HUES64 (cell line): Measurements from ENCODE around the gene PPP2R2C.

Experiments used
- H3K27ac ChIP-seq: 2 replicates; pipeline ENCODE4 v1.7.0; 2013; ENCODE audit warnings: low read depth, low read length, inconsistent platforms
- H3K27me3 ChIP-seq: 2 replicates; pipeline ENCODE4 v1.6.1; 2013; ENCODE audit warnings: mild to moderate bottlenecking, low read length; ENCODE audit not compliant: insufficient read depth
- H3K36me3 ChIP-seq: 2 replicates; pipeline ENCODE4 v1.6.1; 2013; ENCODE audit warnings: mild to moderate bottlenecking, low read length; ENCODE audit not compliant: insufficient read depth
- H3K4me1 ChIP-seq: 2 replicates; pipeline ENCODE4 v1.6.1; 2013; ENCODE audit warnings: mild to moderate bottlenecking, low read length, moderate library complexity; ENCODE audit not compliant: insufficient read depth
- H3K4me3 ChIP-seq: 2 replicates; pipeline ENCODE4 v1.5.1; 2013; ENCODE audit warnings: mild to moderate bottlenecking, low read length, moderate library complexity
- H3K9ac ChIP-seq: 2 replicates; pipeline ENCODE4 v1.6.1; 2013; ENCODE audit warnings: mild to moderate bottlenecking, low read depth, low read length
- H3K9me3 ChIP-seq: 2 replicates; pipeline ENCODE4 v1.6.1; 2013; ENCODE audit warnings: low read depth, low read length; ENCODE audit not compliant: insufficient read depth
- WGBS: fragments of 150-250, 120-280 bp; methylation state at CpG from one replicate; pipeline ENCODE4 v1.1.7; 2013; ENCODE audit warnings: missing lambda C conversion rate; 5-methylcytosine and 5-hydroxymethylcytosine counted together

Gene PPP2R2C

DNA sequence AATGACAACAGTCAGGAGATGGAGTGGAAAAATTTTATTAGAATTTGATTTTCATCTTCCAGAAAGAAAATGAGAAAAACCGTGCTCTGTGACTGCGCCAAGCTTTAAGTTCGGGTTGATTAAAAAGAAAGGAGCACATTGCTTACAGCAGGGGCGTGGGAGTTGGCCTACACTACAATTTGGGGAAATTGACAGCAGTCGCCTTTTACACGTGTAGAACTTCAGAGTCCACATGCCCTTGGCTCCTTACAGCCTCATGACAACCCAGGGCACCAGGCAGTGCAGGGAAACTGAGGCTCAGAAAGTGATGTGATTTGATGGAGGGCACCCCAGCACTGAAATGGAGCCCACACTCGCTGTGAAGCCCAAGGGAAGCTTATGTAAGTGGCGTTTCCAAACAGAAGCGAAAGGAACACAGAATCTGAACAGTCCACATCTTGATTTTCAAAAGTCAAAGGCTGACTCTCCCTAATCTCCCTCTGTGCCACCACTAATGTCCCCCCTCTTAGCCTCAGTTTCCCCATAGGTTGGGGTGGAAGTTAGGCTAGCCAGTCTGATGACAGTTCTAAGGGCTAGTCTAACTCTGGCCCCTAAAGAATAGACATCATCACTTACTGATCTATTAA lies 5.5 kb downstream of the PPP2R2C start:
- 91% methylated on average over 9 of the region's 9 CpGs for WGBS
- no peak overlapping the region for H3K9ac ChIP-seq
- H3K9me3 ChIP-seq: no peaks in the 10 kb centered on the region
- H3K27me3 ChIP-seq: peaks cover 46% of the 10 kb centered on the region
- peaks cover 3% of the 10 kb centered on the region; the same call in 1 of the 2 replicates for H3K4me1 ChIP-seq
- H3K27ac ChIP-seq: no peak overlapping the region
- H3K36me3 ChIP-seq: no peaks in the 10 kb centered on the region
- no peak overlapping the region for H3K4me3 ChIP-seq

DNA sequence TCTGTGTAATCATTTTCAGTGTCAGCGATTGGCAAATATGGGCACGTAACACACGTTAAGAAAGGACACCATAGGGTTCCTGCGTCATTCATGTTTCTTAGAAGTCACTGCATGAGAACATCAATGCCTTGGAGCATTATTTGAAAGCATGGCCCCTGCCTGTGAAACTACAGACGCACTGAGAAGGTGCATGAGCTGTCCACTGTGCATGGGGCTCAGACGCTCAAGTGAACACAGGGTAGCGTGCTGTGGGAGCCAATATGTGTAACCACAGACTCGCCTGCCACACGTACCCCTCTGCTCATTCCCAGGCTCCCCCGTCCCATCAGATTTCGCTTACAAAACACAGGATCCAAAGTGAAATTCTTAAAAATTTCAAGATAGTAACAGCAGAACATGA lies 6.5 kb downstream of the PPP2R2C start:
- H3K4me1 ChIP-seq: peaks cover 3% of the 10 kb centered on the region; the same call in 1 of the 2 replicates
- H3K27ac ChIP-seq: no peak overlapping the region
- H3K27me3 ChIP-seq: peaks cover 38% of the 10 kb centered on the region
- WGBS: 92% methylated on average over 11 of the region's 11 CpGs
- H3K9ac ChIP-seq: no peak overlapping the region
- H3K9me3 ChIP-seq: no peaks in the 10 kb centered on the region
- H3K36me3 ChIP-seq: no peaks in the 10 kb centered on the region
- no peak overlapping the region for H3K4me3 ChIP-seq

GRCh38 chr4:6464842-6465588 lies 7.4 kb downstream of the PPP2R2C start:
- H3K36me3 ChIP-seq: no peaks in the 10 kb centered on the region
- H3K9me3 ChIP-seq: no peaks in the 10 kb centered on the region
- H3K9ac ChIP-seq: no peak overlapping the region
- H3K27ac ChIP-seq: no peak overlapping the region
- H3K4me1 ChIP-seq: peaks cover 3% of the 10 kb centered on the region; the same call in 1 of the 2 replicates
- peaks cover 28% of the 10 kb centered on the region for H3K27me3 ChIP-seq
- WGBS: 85% methylated on average over 6 of the region's 7 CpGs
- no peak overlapping the region for H3K4me3 ChIP-seq

GRCh38 chr4:6463311-6464289 lies 8.8 kb downstream of the PPP2R2C start:
- no peak overlapping the region for H3K4me3 ChIP-seq
- H3K27me3 ChIP-seq: peaks cover 14% of the 10 kb centered on the region; the same call in 1 of the 2 replicates
- peaks cover 3% of the 10 kb centered on the region; the same call in 1 of the 2 replicates for H3K4me1 ChIP-seq
- no peaks in the 10 kb centered on the region for H3K9me3 ChIP-seq
- 62% methylated on average over 10 of the region's 11 CpGs for WGBS
- H3K36me3 ChIP-seq: no peaks in the 10 kb centered on the region
- no peak overlapping the region for H3K9ac ChIP-seq
- no peak overlapping the region for H3K27ac ChIP-seq

DNA sequence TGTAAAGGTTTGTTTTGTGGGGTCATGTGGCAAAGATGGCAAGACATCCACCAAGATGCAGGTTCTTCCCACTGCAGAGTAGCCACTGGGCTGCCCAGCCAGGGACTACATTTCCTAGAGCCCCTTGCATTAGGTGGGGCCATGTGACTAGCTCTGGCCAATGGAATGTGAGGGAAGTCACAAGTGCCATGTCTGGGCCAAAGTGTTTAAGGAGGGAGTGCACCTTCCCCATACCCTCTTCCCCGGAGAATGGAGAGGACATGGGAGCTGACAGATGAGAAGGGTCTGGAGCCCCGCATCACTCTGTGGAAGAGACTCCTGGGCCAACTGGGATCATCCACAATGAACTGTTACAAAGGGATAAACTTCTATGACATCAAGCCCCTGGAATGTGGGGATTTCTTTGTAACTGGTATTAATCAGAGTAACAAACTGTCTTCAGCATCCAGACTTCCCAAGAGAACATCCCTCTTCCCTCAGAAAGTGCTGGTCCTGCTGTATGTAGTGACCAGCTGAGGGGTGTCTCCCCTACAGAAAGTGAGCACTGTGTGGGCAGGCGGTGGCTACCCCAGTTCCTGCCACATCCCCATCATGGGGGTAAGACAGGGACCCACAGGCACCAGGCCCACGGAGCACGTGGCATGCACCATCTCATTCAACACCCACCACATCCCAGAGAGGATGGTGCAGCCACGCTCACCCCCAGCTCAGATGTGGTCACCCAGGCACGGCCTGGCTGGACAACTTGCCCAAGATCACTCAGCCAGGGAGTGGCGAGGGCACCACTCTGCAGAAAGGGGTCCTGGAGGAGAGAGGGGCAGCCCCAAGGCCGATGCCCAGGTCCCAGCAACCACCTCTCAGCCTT lies 10.9 kb downstream of the PPP2R2C start:
- no peak overlapping the region for H3K27ac ChIP-seq
- no peaks in the 10 kb centered on the region for H3K27me3 ChIP-seq
- H3K9ac ChIP-seq: no peak overlapping the region
- H3K9me3 ChIP-seq: no peaks in the 10 kb centered on the region
- no peaks in the 10 kb centered on the region for H3K36me3 ChIP-seq
- H3K4me3 ChIP-seq: no peak overlapping the region
- 89% methylated on average over 8 of the region's 9 CpGs for WGBS
- H3K4me1 ChIP-seq: peaks cover 3% of the 10 kb centered on the region; the same call in 1 of the 2 replicates

DNA sequence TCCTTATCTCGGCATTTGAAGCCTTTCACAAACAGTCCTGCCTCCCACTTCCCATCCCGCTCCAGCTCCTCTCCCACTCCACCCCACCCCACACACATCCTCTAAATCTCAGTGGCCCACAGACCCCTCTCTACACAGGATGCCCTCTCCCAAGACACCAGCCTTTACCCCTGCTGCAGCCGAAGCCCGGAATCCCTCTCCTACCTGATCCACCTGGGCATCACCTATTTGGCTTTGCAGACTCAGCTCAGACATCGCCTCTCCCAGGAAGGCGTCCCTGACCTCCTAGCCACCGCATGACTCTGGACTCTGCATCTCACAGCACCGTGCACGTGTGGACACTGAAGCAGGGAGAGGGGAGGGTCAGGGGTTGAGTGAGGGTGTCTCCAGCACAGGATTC lies 11.5 kb downstream of the PPP2R2C start:
- H3K27me3 ChIP-seq: no peaks in the 10 kb centered on the region
- no peak overlapping the region for H3K4me3 ChIP-seq
- H3K9ac ChIP-seq: no peak overlapping the region
- no peak overlapping the region for H3K27ac ChIP-seq
- no peaks in the 10 kb centered on the region for H3K9me3 ChIP-seq
- H3K36me3 ChIP-seq: no peaks in the 10 kb centered on the region
- peaks cover 3% of the 10 kb centered on the region; the same call in 1 of the 2 replicates for H3K4me1 ChIP-seq
- WGBS: 89% methylated on average over 9 of the region's 9 CpGs

- H3K27me3 ChIP-seq: no peaks in the 10 kb centered on the region
- 94% methylated on average over 2 of the region's 2 CpGs for WGBS
- no peaks in the 10 kb centered on the region for H3K9me3 ChIP-seq
- peaks cover 3% of the 10 kb centered on the region; the same call in 1 of the 2 replicates for H3K4me1 ChIP-seq
- H3K4me3 ChIP-seq: no peak overlapping the region
- no peaks in the 10 kb centered on the region for H3K36me3 ChIP-seq
- H3K27ac ChIP-seq: no peak overlapping the region
- H3K9ac ChIP-seq: no peak overlapping the region
Measured at GRCh38 chr4:6458528-6458927, 13.9 kb downstream of the PPP2R2C start.

DNA sequence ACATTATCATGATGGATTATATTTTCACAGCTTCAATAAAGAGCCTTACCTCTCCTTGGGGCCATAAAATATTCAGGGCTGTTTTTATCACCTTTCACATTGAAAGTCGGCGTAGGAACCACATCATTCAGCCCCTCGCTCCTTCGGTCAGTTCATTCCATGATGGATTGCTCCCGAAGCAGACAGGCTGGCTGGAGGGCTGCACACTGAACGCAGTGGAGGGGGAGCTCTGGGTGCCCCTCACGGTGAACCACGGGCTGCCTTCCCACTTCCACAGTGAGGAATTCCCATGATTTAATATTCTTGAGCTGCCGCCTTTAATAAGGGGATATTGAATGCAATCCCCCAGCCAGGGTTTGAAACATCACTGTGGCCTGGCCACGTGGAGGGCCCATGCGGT lies 16.0 kb downstream of the PPP2R2C start:
- H3K27ac ChIP-seq: no peak overlapping the region
- H3K36me3 ChIP-seq: no peaks in the 10 kb centered on the region
- no peaks in the 10 kb centered on the region for H3K27me3 ChIP-seq
- H3K9me3 ChIP-seq: no peaks in the 10 kb centered on the region
- WGBS: 95% methylated on average over 11 of the region's 11 CpGs
- H3K4me1 ChIP-seq: no peaks in the 10 kb centered on the region
- H3K4me3 ChIP-seq: no peak overlapping the region
- H3K9ac ChIP-seq: no peak overlapping the region

DNA sequence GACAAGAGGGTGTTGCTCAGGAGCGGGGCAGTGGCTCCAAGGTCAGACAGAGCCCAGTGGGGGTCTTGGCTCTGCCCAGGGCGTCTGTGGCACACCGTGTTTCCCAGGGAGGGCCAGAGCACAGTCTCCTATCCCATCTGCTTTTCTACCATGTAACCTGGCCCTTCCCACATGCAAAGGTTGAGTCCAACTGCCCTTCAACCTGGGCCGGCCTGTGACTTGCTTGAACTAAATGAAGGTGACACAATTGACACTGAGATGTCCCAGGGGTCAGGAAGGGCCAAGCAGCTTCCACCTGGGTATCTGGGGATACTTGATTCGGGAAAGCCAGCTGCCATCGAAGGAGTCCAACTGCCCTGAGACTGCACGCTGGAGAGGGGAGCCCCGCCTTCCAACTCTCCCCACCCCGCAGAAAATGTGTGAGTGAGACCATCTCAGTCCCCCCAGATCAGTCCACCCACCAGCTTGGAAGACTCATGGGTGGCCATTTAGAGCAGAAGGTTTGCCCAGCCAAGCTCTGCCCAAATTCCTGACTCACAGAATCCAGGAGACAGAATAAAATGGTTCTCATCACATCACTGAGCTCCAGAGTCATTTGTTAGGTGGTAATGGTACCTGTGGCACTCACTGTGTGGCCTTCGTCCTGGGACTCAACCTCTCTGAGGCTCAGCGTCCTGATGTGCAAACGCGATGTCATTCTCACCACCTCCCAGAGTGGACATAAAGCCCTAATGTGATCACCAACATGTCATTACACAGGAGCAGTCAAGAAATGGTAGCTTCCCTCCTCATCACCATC lies 18.1 kb downstream of the PPP2R2C start:
- WGBS: 80% methylated on average over 13 of the region's 13 CpGs
- Histone ChIP-seq H3K36me3 (no peaks in the 10 kb centered on the region), H3K9me3 (no peaks in the 10 kb centered on the region), H3K9ac (no peak overlapping the region), H3K27me3 (no peaks in the 10 kb centered on the region), H3K4me3 (no peak overlapping the region), H3K4me1 (no peaks in the 10 kb centered on the region), H3K27ac (no peak overlapping the region)

- no peaks in the 10 kb centered on the region for H3K27me3 ChIP-seq
Measured at GRCh38 chr4:6453688-6453990, 18.8 kb downstream of the PPP2R2C start.

More at GRCh38 chr4:6453688-6453990, 18.8 kb downstream of the PPP2R2C start:
- Histone ChIP-seq H3K36me3 (no peaks in the 10 kb centered on the region), H3K4me1 (no peaks in the 10 kb centered on the region), H3K9ac (no peak overlapping the region), H3K27ac (no peak overlapping the region), H3K4me3 (no peak overlapping the region), H3K9me3 (no peaks in the 10 kb centered on the region)
- WGBS: 88% methylated on average over 8 of the region's 8 CpGs
